Measurements from ENCODE around the gene SEC14L5. TPM values are rescaled to one million over a fixed set of nuclear protein-coding genes. Genes with fewer than 3 reads are reported as not detected.

The SEC14L5 gene
- polyA plus RNA-seq, 1 donor from 2014 or later = 0.43 TPM

DNA sequence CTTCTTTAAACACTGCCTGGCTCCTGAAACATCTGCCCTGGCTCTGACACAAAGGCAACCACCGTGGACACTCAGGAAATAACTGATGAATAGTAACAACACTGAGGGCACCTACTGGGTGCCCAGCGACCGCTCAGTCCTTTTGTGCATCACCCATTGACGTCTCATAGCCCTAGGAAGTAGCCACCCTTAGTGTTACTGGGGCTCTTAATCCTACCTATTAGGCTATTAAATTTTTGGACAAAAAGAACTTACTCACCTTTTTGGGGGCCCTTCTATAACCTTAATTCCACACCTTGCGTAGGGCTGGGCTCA, 32.9 kb upstream of the SEC14L5 start:
- Histone ChIP-seq H3K36me3 (ENCODE audit: insufficient read depth, low read length) (no peaks in the 10 kb centered on the region), H3K9ac (ENCODE audit: low read length) (no peak overlapping the region), H2AFZ (ENCODE audit: low read depth, low read length) (no peak overlapping the region), H4K20me1 (ENCODE audit: insufficient read depth) (no peaks in the 10 kb centered on the region), H3K9me2 (ENCODE audit: insufficient read depth, low read length) (no peaks in the 10 kb centered on the region), H3K27me3 (ENCODE audit: insufficient read depth, low read depth, low read length) (no peaks in the 10 kb centered on the region), H3K79me2 (replicated peaks; ENCODE audit: insufficient read depth, low read length) (no peaks in the 10 kb centered on the region), H3K4me2 (ENCODE audit: low read length) (no peak overlapping the region), H3F3A (ENCODE audit: insufficient read depth, low read length, poor library complexity, severe bottlenecking) (no peaks in the 10 kb centered on the region), H3K4me3 (ENCODE audit: low read length) (no peak overlapping the region), H3K9me3 (ENCODE audit: low read length) (no peaks in the 10 kb centered on the region), H3K27ac (ENCODE audit: low read length) (no peak overlapping the region)
- no peak for TF ChIP-seq EZH2 (IDR thresholded peaks at IDR 0.05; ENCODE audit: borderline replicate concordance, insufficient read depth, low read length, poor library complexity, severe bottlenecking)
- no peak for TF ChIP-seq TAF1 (IDR thresholded peaks at IDR 0.05; ENCODE audit: low read depth)
- no peak for TF ChIP-seq SMC3 (conservative IDR thresholded peaks at IDR 0.05; ENCODE audit: poor library complexity)
- no peak for TF ChIP-seq MXI1 (conservative IDR thresholded peaks at IDR 0.05; ENCODE audit: poor library complexity, severe bottlenecking)
- no peak for TF ChIP-seq POLR2AphosphoS5 (IDR thresholded peaks at IDR 0.05)
- TF ChIP-seq, protein P1, sequence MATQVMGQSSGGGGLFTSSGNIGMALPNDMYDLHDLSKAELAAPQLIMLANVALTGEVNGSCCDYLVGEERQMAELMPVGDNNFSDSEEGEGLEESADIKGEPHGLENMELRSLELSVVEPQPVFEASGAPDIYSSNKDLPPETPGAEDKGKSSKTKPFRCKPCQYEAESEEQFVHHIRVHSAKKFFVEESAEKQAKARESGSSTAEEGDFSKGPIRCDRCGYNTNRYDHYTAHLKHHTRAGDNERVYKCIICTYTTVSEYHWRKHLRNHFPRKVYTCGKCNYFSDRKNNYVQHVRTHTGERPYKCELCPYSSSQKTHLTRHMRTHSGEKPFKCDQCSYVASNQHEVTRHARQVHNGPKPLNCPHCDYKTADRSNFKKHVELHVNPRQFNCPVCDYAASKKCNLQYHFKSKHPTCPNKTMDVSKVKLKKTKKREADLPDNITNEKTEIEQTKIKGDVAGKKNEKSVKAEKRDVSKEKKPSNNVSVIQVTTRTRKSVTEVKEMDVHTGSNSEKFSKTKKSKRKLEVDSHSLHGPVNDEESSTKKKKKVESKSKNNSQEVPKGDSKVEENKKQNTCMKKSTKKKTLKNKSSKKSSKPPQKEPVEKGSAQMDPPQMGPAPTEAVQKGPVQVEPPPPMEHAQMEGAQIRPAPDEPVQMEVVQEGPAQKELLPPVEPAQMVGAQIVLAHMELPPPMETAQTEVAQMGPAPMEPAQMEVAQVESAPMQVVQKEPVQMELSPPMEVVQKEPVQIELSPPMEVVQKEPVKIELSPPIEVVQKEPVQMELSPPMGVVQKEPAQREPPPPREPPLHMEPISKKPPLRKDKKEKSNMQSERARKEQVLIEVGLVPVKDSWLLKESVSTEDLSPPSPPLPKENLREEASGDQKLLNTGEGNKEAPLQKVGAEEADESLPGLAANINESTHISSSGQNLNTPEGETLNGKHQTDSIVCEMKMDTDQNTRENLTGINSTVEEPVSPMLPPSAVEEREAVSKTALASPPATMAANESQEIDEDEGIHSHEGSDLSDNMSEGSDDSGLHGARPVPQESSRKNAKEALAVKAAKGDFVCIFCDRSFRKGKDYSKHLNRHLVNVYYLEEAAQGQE (IDR thresholded peaks at IDR 0.05; ENCODE audit: borderline replicate concordance) = no peak
- TF ChIP-seq RAD21 (conservative IDR thresholded peaks at IDR 0.05) = no peak
- no peak for TF ChIP-seq EP300 (conservative IDR thresholded peaks at IDR 0.05; ENCODE audit: poor library complexity, severe bottlenecking)
- TF ChIP-seq, protein P2, sequence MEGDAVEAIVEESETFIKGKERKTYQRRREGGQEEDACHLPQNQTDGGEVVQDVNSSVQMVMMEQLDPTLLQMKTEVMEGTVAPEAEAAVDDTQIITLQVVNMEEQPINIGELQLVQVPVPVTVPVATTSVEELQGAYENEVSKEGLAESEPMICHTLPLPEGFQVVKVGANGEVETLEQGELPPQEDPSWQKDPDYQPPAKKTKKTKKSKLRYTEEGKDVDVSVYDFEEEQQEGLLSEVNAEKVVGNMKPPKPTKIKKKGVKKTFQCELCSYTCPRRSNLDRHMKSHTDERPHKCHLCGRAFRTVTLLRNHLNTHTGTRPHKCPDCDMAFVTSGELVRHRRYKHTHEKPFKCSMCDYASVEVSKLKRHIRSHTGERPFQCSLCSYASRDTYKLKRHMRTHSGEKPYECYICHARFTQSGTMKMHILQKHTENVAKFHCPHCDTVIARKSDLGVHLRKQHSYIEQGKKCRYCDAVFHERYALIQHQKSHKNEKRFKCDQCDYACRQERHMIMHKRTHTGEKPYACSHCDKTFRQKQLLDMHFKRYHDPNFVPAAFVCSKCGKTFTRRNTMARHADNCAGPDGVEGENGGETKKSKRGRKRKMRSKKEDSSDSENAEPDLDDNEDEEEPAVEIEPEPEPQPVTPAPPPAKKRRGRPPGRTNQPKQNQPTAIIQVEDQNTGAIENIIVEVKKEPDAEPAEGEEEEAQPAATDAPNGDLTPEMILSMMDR (IDR thresholded peaks at IDR 0.05; ENCODE audit: poor library complexity, severe bottlenecking) = no peak

DNA sequence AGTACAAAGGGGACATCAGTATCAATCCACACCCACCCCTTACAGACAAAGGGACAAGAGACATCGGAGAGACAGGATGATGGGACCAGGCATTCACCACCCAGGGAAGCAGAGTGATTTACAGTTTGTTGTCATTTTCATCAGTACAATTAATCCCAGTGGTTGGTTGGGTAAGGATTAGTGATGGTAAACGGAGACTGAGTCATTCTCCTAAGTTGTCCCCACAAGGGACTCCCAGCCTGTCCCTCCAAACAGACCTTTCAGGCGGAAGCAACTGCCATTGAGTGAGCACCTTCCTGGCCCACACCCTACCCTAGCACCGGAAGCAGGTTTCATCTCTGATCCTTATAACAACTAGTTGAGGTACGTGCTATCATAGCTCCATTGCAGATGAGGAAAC, 32.3 kb upstream of the SEC14L5 start:
- Histone ChIP-seq H3K27ac (ENCODE audit: low read length) (no peak overlapping the region), H3F3A (ENCODE audit: insufficient read depth, low read length, poor library complexity, severe bottlenecking) (no peaks in the 10 kb centered on the region), H3K4me2 (ENCODE audit: low read length) (no peak overlapping the region), H3K27me3 (ENCODE audit: insufficient read depth, low read depth, low read length) (no peaks in the 10 kb centered on the region), H3K9me3 (ENCODE audit: low read length) (no peaks in the 10 kb centered on the region), H2AFZ (ENCODE audit: low read depth, low read length) (no peak overlapping the region), H3K4me3 (ENCODE audit: low read length) (no peak overlapping the region), H3K9me2 (ENCODE audit: insufficient read depth, low read length) (no peaks in the 10 kb centered on the region), H4K20me1 (ENCODE audit: insufficient read depth) (no peaks in the 10 kb centered on the region), H3K9ac (ENCODE audit: low read length) (no peak overlapping the region), H3K36me3 (ENCODE audit: insufficient read depth, low read length) (no peaks in the 10 kb centered on the region), H3K79me2 (replicated peaks; ENCODE audit: insufficient read depth, low read length) (no peaks in the 10 kb centered on the region)
- TF ChIP-seq POLR2AphosphoS5 (IDR thresholded peaks at IDR 0.05) (no peak), TAF1 (IDR thresholded peaks at IDR 0.05; ENCODE audit: low read depth) (no peak), SMC3 (conservative IDR thresholded peaks at IDR 0.05; ENCODE audit: poor library complexity) (no peak), EP300 (conservative IDR thresholded peaks at IDR 0.05; ENCODE audit: poor library complexity, severe bottlenecking) (no peak), EZH2 (IDR thresholded peaks at IDR 0.05; ENCODE audit: borderline replicate concordance, insufficient read depth, low read length, poor library complexity, severe bottlenecking) (no peak), MXI1 (conservative IDR thresholded peaks at IDR 0.05; ENCODE audit: poor library complexity, severe bottlenecking) (no peak)
- TF ChIP-seq, protein P2 (IDR thresholded peaks at IDR 0.05; ENCODE audit: poor library complexity, severe bottlenecking) = no peak
- TF ChIP-seq, protein P1 (IDR thresholded peaks at IDR 0.05; ENCODE audit: borderline replicate concordance) = no peak

All from neural cell (in vitro differentiated cells).